Prostate gland (tissue), 2 donors: Measurements from ENCODE around the gene DHDH.

ENCODE experiments used
- POLR2A ChIP-seq: fragments of 450-650 bp; IDR thresholded peaks from one replicate; pipeline ENCODE4 v1.6.1; 2016; ENCODE audit warnings: antibody characterized with exemption, mild to moderate bottlenecking
- POLR2AphosphoS5 ChIP-seq: sonication (generic); formaldehyde crosslinking; IDR thresholded peaks from one replicate; pipeline ENCODE4 v1.6.1; 2017; ENCODE audit warnings: antibody characterized with exemption
- TF ChIP-seq, protein P1 (sequence below), 4 experiments: fragments of 200-600 bp in 2 of 4; fragments of 450-650 bp in 2 of 4; sonication (generic) in 2 of 4; IDR thresholded peaks; 1 replicate in 3 of 4; 2 replicates in 1 of 4; pipeline ENCODE4 v1.5.1; 2016 to 2019; ENCODE audit warnings: antibody characterized with exemption in 4 of 4, mild to moderate bottlenecking in 2 of 4, moderate library complexity in 2 of 4

DNA sequence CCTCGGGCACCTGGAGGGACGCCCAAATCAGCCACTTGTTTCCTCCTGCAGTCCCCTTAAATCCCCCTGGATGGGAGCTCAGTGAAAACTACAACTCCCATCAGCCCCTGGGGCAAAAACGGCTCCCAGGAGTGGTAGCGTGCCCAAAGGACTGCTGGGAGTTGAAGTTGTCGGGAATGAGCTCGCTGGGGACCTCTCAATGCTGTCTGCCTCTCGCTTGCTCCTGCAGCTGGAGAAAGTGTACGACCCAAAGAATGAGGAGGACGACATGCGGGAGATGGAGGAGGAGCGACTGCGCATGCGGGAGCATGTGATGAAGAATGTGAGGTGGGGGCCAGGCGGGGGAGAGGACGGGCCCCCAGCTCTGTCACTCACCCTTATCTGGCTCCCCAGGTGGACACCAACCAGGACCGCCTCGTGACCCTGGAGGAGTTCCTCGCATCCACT is 14.7 kb upstream of the DHDH start:
- TF ChIP-seq, protein P1, sequence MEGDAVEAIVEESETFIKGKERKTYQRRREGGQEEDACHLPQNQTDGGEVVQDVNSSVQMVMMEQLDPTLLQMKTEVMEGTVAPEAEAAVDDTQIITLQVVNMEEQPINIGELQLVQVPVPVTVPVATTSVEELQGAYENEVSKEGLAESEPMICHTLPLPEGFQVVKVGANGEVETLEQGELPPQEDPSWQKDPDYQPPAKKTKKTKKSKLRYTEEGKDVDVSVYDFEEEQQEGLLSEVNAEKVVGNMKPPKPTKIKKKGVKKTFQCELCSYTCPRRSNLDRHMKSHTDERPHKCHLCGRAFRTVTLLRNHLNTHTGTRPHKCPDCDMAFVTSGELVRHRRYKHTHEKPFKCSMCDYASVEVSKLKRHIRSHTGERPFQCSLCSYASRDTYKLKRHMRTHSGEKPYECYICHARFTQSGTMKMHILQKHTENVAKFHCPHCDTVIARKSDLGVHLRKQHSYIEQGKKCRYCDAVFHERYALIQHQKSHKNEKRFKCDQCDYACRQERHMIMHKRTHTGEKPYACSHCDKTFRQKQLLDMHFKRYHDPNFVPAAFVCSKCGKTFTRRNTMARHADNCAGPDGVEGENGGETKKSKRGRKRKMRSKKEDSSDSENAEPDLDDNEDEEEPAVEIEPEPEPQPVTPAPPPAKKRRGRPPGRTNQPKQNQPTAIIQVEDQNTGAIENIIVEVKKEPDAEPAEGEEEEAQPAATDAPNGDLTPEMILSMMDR (IDR thresholded peaks at IDR 0.05): no peak
- TF ChIP-seq POLR2A (no peak), POLR2AphosphoS5 (no peak)
